ENCODE data around the gene GAREM1. TPM values are rescaled to one million over a fixed set of nuclear protein-coding genes. Genes with fewer than 3 reads are reported as not detected.

Gene GAREM1
- total and polyA plus RNA-seq, 2 of the 8 experiments (the other 6 are each of a cell fraction or from before 2014, with no cell fraction given): 3.6 to 9.2 TPM

GRCh38 chr18:32439241-32439640 is 31.4 kb downstream of the GAREM1 start:
- 90% methylated on average over 2 of the region's 2 CpGs; no CpG with 5 or more reads in 1 of the 2 experiments for WGBS, 2 experiments (ENCODE audit: extremely low coverage in 1 of 2, insufficient coverage in 1 of 2, insufficient read length in 1 of 2, insufficient replicate concordance in 2 of 2, low coverage in 1 of 2, low lambda C conversion rate in 2 of 2, missing lambda C conversion rate in 1 of 2)
- H2BK15ac ChIP-seq (ENCODE audit: low read length): no peak overlapping the region
- FAIRE-seq: no peak
- H3K18ac ChIP-seq (ENCODE audit: extremely low read depth, low read length): no peak overlapping the region
- no peaks in the 10 kb centered on the region for H3K36me3 ChIP-seq (ENCODE audit: control insufficient read depth in 2 of 4, insufficient read depth in 4 of 4, low read length in 3 of 4)
- CTCF ChIA-PET (ENCODE audit: partially characterized antibody): interaction anchor here (0.5 to 3.3 kb wide), 32 partner anchors 8 to 304 kb away, joined by 3 to 27 read pairs (median 5); partner anchors contain the start of gene GAREM1
- H3K79me1 ChIP-seq (ENCODE audit: low read depth, low read length): peaks cover 3% of the 10 kb centered on the region
- H4K8ac ChIP-seq (ENCODE audit: extremely low read depth, insufficient read depth, low read length): no peak overlapping the region
- no peak overlapping the region for H3K23ac ChIP-seq (ENCODE audit: insufficient read length)
- no peak overlapping the region for H3K27ac ChIP-seq (ENCODE audit: low read depth, low read length)
- H3K4me3 ChIP-seq (ENCODE audit: extremely low read depth in 1 of 4, insufficient read depth in 2 of 4, low read depth in 3 of 4, low read length in 4 of 4): no peak overlapping the region
- H2BK120ac ChIP-seq (replicated peaks; ENCODE audit: low read depth, low read length): no peak overlapping the region
- POLR2A ChIA-PET (ENCODE audit: partially characterized antibody): no interaction called here
- H3K4ac ChIP-seq (replicated peaks; ENCODE audit: insufficient read length, low read depth, low read length): no peak overlapping the region
- H3K79me2 ChIP-seq (ENCODE audit: control insufficient read depth in 1 of 2, insufficient read depth in 2 of 2, low read length in 2 of 2): peaks cover 0 to 22% of the 10 kb centered on the region in 2 experiments; a peak in 2 of 4 replicates
- H3K23me2 ChIP-seq (ENCODE audit: low read depth, low read length): no peaks in the 10 kb centered on the region
- peaks cover 0 to 2% (median 0%) of the 10 kb centered on the region in 4 experiments; a peak in 1 of 7 replicates for H3K4me1 ChIP-seq (replicated peaks in 1 of 4; ENCODE audit: control insufficient read depth in 3 of 4, insufficient read depth in 4 of 4, low read length in 3 of 4)
- no peak overlapping the region for H2BK12ac ChIP-seq (ENCODE audit: low read depth, low read length)
- H3K27me3 ChIP-seq (replicated peaks in 1 of 4; ENCODE audit: control insufficient read depth in 3 of 4, extremely low read depth in 1 of 4, insufficient read depth in 3 of 4, low read length in 3 of 4): peaks cover 0 to 1% (median 0%) of the 10 kb centered on the region in 4 experiments; a peak in 1 of 7 replicates
- no peak overlapping the region for H3K4me2 ChIP-seq (ENCODE audit: insufficient read depth in 1 of 2, low read depth in 2 of 2, low read length in 2 of 2)
- no peak overlapping the region for H2AFZ ChIP-seq (ENCODE audit: low read length)
- H4K20me1 ChIP-seq (replicated peaks in 1 of 2; ENCODE audit: control insufficient read depth in 1 of 2, insufficient read depth in 2 of 2, low read length in 2 of 2): no peaks in the 10 kb centered on the region
- no peak overlapping the region for H2BK5ac ChIP-seq (ENCODE audit: low read depth, low read length)
- H2BK20ac ChIP-seq (ENCODE audit: low read length): no peak overlapping the region
- no peak overlapping the region for H2AK5ac ChIP-seq (ENCODE audit: low read depth, low read length)
- H3K9me3 ChIP-seq (ENCODE audit: insufficient read depth in 2 of 2, low read depth in 1 of 2, low read length in 1 of 2): no peaks in the 10 kb centered on the region
- no peak overlapping the region for H4K91ac ChIP-seq (replicated peaks; ENCODE audit: insufficient read length, low read length)
- no peak overlapping the region for H3K14ac ChIP-seq (ENCODE audit: insufficient read length)
- no peak overlapping the region for H4K5ac ChIP-seq (ENCODE audit: insufficient read length, low read depth, low read length)
- no peak overlapping the region for H3K9ac ChIP-seq (replicated peaks in 1 of 4; ENCODE audit: extremely low read depth in 1 of 4, low read depth in 3 of 4, low read length in 3 of 4)
- H3K56ac ChIP-seq (replicated peaks; ENCODE audit: insufficient read length, low read depth, low read length): no peak overlapping the region
- no peak for DNase-seq (ENCODE audit: low read depth in 1 of 2, low spot score in 2 of 2)
- TF ChIP-seq POLR2A (IDR thresholded peaks at IDR 0.05; ENCODE audit: control extremely low read depth in 1 of 2, low read depth in 2 of 2, low read length in 2 of 2) (no peak), MAFK (IDR thresholded peaks at IDR 0.05; ENCODE audit: low read depth, low read length) (no peak), JUN (IDR thresholded peaks at IDR 0.05; ENCODE audit: low read depth, low read length) (no peak), RNF2 (IDR thresholded peaks at IDR 0.05; ENCODE audit: borderline replicate concordance, low read depth, low read length, missing control alignments, poor library complexity, severe bottlenecking) (no peak), NANOG (IDR thresholded peaks at IDR 0.05; ENCODE audit: insufficient read depth, low read depth, low read length, poor library complexity, severe bottlenecking) (no peak), EP300 (IDR thresholded peaks at IDR 0.05; ENCODE audit: borderline replicate concordance in 1 of 2, low read depth in 2 of 2, low read length in 2 of 2) (no peak), EGR1 (IDR thresholded peaks at IDR 0.05; ENCODE audit: borderline replicate concordance, low read depth, low read length) (no peak), RXRA (IDR thresholded peaks at IDR 0.05; ENCODE audit: insufficient read depth, low read depth, low read length) (no peak), ATF2 (IDR thresholded peaks at IDR 0.05; ENCODE audit: low read length) (no peak), HDAC6 (IDR thresholded peaks at IDR 0.05; ENCODE audit: low read depth, low read length) (no peak), CBX5 (IDR thresholded peaks at IDR 0.05; ENCODE audit: low read depth, low read length) (no peak), ZNF274 (IDR thresholded peaks at IDR 0.05; ENCODE audit: borderline replicate concordance, extremely low read depth, low read length) (no peak)

Data from H1 (cell line).